DMS79 treated with DMSO at 0.1 percent for 48 hours (cell line): ENCODE results near the gene CFAP46.

ENCODE experiments used
- DNase-seq: peaks from one replicate; lab custom pipeline; 2025; lab: John Stamatoyannopoulos, UW

Gene CFAP46

GRCh38 chr10:132861884-132862461, 80.4 kb downstream of the CFAP46 start:
- DNase-seq = no peak

- no peak for DNase-seq
These were observed 81.2 kb downstream of the CFAP46 start for GRCh38 chr10:132861116-132861691.

GRCh38 chr10:132860532-132860931, 81.8 kb downstream of the CFAP46 start:
- no peak for DNase-seq

GRCh38 chr10:132859084-132859855, 83.1 kb downstream of the CFAP46 start:
- no peak for DNase-seq

- DNase-seq = no peak
These were observed 84.0 kb downstream of the CFAP46 start for GRCh38 chr10:132858121-132859081.

- DNase-seq = no peak
These were observed 85.4 kb downstream of the CFAP46 start for GRCh38 chr10:132856869-132857524.

GRCh38 chr10:132855889-132856288, 86.5 kb downstream of the CFAP46 start:
- no peak for DNase-seq

GRCh38 chr10:132851451-132851850, 90.9 kb downstream of the CFAP46 start:
- no peak for DNase-seq

GRCh38 chr10:132850896-132851295, 91.5 kb downstream of the CFAP46 start:
- no peak for DNase-seq

GRCh38 chr10:132850246-132850645, 92.1 kb downstream of the CFAP46 start:
- no peak for DNase-seq

- no peak for DNase-seq
These were observed 92.8 kb downstream of the CFAP46 start for GRCh38 chr10:132849546-132850031.

GRCh38 chr10:132848951-132849545, 93.3 kb downstream of the CFAP46 start:
- DNase-seq = no peak

- DNase-seq = no peak
These were observed 94.1 kb downstream of the CFAP46 start for GRCh38 chr10:132848291-132848701.

- DNase-seq = no peak
These were observed 94.5 kb downstream of the CFAP46 start for GRCh38 chr10:132847856-132848255.

GRCh38 chr10:132847416-132847777, 95.0 kb downstream of the CFAP46 start:
- no peak for DNase-seq

GRCh38 chr10:132846631-132847415, 95.5 kb downstream of the CFAP46 start:
- no peak for DNase-seq

GRCh38 chr10:132845780-132846595, 96.4 kb downstream of the CFAP46 start:
- DNase-seq = no peak

GRCh38 chr10:132845041-132845551, 97.3 kb downstream of the CFAP46 start:
- DNase-seq = no peak
